ENCODE measurements around the gene ERICH3. TPM values are rescaled to one million over a fixed set of nuclear protein-coding genes. Genes with fewer than 3 reads are reported as not detected.

ERICH3 gene
- total RNA-seq, 1 donor from 2014 or later: not detected

- H3K4me1 Mint-ChIP-seq (ENCODE audit: low read depth): peaks cover 2% of the 10 kb centered on the region
- H3K27ac Mint-ChIP-seq (ENCODE audit: unreplicated experiment): no peak overlapping the region
- H3K9me3 Mint-ChIP-seq (ENCODE audit: low read depth): no peaks in the 10 kb centered on the region
- no peak overlapping the region for H3K4me3 Mint-ChIP-seq (ENCODE audit: unreplicated experiment)
- no peak for TF ChIP-seq CTCF (IDR thresholded peaks at IDR 0.05)
- no peaks in the 10 kb centered on the region for H3K36me3 Mint-ChIP-seq (ENCODE audit: low read depth)
- H3K27me3 Mint-ChIP-seq (ENCODE audit: low read depth): peaks cover 3% of the 10 kb centered on the region
- DNase-seq (ENCODE audit: low spot score): no peak
These were observed 139.4 kb downstream of the ERICH3 start for GRCh38 chr1:74534241-74534640.

GRCh38 chr1:74531796-74532195 lies 141.8 kb downstream of the ERICH3 start:
- no peak for DNase-seq (ENCODE audit: low spot score)
- H3K4me3 Mint-ChIP-seq (ENCODE audit: unreplicated experiment): no peak overlapping the region
- H3K36me3 Mint-ChIP-seq (ENCODE audit: low read depth): no peaks in the 10 kb centered on the region
- peaks cover 8% of the 10 kb centered on the region for H3K27me3 Mint-ChIP-seq (ENCODE audit: low read depth)
- no peaks in the 10 kb centered on the region for H3K9me3 Mint-ChIP-seq (ENCODE audit: low read depth)
- TF ChIP-seq CTCF (IDR thresholded peaks at IDR 0.05): no peak
- no peak overlapping the region for H3K27ac Mint-ChIP-seq (ENCODE audit: unreplicated experiment)
- H3K4me1 Mint-ChIP-seq (ENCODE audit: low read depth): peaks cover 2% of the 10 kb centered on the region

DNA sequence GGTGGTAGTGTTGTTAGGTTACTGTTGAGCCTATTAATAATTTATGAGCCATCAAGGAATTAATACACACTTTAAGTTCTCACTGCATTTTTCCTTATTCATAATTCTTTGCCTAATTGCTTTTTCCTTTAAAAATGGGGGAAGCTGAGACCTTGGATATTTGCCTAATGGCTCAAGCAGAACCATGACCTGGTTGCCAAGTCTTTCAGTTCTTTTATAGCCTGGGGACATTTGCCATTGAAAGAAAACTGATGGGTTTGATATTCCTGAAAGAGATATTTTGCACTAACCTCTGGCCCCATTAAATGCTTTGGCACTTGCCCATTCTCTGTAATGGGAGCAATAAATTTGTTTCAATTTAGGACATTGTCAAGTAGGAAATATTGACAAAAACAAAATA lies 142.7 kb downstream of the ERICH3 start:
- Mint-ChIP-seq H3K36me3 (ENCODE audit: low read depth) (no peaks in the 10 kb centered on the region), H3K4me3 (ENCODE audit: unreplicated experiment) (no peak overlapping the region), H3K27me3 (ENCODE audit: low read depth) (peaks cover 8% of the 10 kb centered on the region), H3K9me3 (ENCODE audit: low read depth) (no peaks in the 10 kb centered on the region), H3K4me1 (ENCODE audit: low read depth) (peaks cover 2% of the 10 kb centered on the region), H3K27ac (ENCODE audit: unreplicated experiment) (no peak overlapping the region)
- no peak for DNase-seq (ENCODE audit: low spot score)
- TF ChIP-seq CTCF (IDR thresholded peaks at IDR 0.05): no peak

- no peak overlapping the region for H3K4me3 Mint-ChIP-seq (ENCODE audit: unreplicated experiment)
- H3K36me3 Mint-ChIP-seq (ENCODE audit: low read depth): no peaks in the 10 kb centered on the region
- H3K27me3 Mint-ChIP-seq (ENCODE audit: low read depth): peaks cover 8% of the 10 kb centered on the region
- no peaks in the 10 kb centered on the region for H3K9me3 Mint-ChIP-seq (ENCODE audit: low read depth)
- no peak overlapping the region for H3K27ac Mint-ChIP-seq (ENCODE audit: unreplicated experiment)
- no peak for DNase-seq (ENCODE audit: low spot score)
- no peaks in the 10 kb centered on the region for H3K4me1 Mint-ChIP-seq (ENCODE audit: low read depth)
- no peak for TF ChIP-seq CTCF (IDR thresholded peaks at IDR 0.05)
These were observed 145.5 kb downstream of the ERICH3 start for GRCh38 chr1:74528123-74528522.

DNA sequence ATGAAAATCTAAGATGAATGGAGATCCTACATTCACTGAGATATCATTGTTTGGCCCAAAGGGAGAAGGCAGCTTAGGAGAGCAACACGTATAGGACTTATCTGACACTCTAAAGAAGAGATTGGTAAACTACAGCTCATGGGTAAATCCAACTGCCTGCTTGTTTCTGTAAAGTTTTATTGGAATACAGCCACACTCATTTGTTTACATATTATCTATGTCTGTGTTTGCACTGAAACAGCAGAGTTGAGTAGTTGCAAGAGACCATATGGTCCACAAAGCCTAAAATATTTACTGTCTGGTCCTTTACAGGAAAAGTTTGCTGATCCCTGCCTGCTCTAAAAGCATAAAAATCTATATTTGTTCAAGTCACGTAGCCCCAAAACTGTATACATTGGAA lies 146.9 kb downstream of the ERICH3 start:
- Mint-ChIP-seq H3K27me3 (ENCODE audit: low read depth) (peaks cover 9% of the 10 kb centered on the region), H3K4me3 (ENCODE audit: unreplicated experiment) (no peak overlapping the region), H3K27ac (ENCODE audit: unreplicated experiment) (no peak overlapping the region), H3K36me3 (ENCODE audit: low read depth) (no peaks in the 10 kb centered on the region), H3K4me1 (ENCODE audit: low read depth) (peaks cover 2% of the 10 kb centered on the region), H3K9me3 (ENCODE audit: low read depth) (no peaks in the 10 kb centered on the region)
- no peak for TF ChIP-seq CTCF (IDR thresholded peaks at IDR 0.05)
- DNase-seq (ENCODE audit: low spot score): no peak

All from chondrocyte (in vitro differentiated cells).